Ramos (cell line): Measurements from ENCODE around the gene MAB21L4.

Experiments
- in situ Hi-C: fragments of 300-500 bp; cut with MboI; formaldehyde crosslinking; loops from one replicate; pipeline ENCODE4 v1.14.3; 2022; ENCODE audit warnings: low sequenced_read_pairs; ENCODE audit not compliant: unreplicated experiment

The MAB21L4 gene

DNA sequence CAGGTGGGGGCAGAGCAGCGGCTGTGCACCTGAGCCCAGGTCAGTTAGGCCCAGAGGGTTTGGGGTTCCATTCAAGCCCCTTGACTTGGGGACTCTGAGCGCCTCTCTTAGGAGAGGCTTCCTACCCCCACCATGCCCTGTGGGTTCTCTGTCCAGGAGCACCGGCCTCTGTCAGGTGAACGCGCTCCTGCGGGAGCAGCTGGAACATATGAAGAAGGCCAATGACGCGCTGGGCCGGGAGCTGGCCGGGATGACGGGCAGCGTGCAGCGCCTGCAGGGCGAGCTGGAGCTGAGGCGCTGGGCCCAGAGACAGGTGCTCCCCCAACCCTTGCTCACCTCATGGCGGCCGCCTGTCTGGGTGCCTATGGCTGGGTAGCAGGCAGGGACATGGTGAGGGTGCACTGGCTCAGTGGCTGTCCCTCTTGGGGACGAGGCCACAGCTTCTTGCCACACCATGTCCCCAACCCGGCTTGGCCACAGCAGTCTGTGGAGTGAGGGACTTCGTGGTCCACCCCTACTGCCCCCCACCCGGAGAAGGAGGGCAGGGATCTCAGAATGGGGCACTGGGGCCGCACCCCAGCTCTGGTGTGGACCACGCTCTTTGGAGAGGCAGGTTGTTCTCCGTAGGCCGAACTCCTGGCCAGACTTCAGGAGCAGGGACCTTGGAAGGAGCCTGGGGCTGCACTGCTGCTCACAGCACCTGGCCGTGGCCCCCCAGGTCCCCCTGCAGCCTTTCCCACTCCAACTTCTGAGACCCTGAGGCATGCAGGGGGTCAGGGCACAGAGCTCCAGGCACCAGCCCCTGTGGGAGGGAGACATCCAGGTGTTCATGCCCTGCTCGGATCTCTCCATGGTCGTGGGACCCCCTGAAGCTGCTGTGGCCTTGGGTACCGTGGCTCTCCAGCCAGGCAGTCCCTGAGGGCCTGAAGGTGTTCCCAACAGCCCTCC, 29.9 kb upstream of the MAB21L4 start:
- in situ Hi-C loops = no loop called here

DNA sequence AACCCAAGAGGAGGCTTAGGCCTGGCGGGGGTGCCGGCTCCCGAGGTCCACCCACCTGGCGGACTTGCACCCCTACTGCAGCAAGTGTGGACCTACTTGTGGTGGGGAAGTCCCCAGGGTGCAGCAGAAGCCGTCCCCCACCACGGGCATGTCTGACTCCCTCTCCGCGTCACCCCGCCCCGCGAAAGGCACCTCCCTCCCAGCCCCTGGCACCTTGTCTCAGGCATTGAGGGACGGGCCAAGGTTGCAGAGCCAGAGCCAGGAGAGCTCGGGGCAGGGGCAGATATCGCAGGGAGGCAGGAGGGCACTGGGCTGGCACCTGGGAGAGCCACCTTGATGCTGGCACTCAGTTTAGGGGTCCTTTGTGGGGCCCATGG, 29.2 kb upstream of the MAB21L4 start:
- in situ Hi-C loops = no loop called here

DNA sequence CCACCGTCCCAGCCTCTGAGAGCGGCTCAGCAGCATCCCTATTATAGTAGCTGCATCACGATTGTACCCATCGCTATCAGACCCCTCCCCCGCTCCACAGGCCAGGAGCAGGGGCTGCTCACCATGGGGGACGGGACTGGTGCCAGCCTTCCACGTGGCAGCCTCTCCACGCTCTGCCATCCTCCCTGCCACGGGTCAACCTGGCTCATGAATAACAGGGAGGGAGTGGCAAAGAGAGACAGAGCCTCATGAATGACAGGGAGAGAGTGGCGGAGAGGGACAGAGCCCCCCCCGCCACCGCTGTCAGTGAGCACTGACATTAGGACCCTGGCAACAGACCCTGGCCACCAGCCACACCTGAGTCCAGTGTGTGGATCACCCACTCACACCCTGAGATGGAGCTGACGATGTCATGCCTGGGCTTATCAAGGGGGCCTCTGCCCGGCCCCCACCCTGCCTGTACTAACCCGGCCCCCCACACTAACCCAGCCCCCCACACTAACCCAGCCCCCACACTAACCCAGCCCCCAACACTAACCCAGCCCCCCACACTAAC, 27.1 kb upstream of the MAB21L4 start:
- in situ Hi-C loops = no loop called here

DNA sequence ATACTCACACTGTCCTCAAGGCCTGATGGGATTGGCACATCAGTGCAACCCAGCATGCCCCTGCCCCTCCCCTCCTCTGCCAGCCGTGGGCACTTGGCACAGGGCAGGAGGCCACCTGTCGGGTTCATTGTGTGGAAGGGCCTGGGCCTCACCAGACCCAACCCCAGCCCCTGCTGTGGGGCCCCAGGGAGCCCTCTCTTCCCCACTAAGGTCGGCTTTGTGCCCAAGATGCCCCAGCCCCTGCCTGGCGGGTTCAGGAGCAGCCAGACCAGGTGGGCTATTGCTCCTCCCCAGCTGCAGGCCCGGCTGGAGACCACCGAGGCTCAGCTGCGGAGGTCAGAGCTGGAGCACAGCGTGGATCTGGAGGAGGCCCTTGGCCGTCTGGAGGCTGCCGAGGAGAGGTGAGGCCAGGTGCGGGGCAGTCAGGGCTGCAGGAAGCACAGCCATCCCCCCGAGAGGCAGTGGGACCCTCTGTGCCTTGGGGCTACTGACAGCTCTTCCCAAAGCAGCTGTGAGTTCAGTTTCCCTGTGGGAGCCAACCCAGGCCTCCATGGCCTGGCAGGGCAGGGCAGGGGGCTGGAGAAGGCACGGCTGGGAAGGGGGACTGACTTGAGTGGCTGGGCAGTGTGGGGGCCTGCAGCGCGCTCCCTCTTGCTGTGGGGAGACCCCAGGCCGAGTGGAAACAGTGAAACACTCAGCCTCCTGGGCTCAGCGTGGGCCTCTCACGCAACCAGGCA, 26.5 kb upstream of the MAB21L4 start:
- in situ Hi-C loops = no loop called here

DNA sequence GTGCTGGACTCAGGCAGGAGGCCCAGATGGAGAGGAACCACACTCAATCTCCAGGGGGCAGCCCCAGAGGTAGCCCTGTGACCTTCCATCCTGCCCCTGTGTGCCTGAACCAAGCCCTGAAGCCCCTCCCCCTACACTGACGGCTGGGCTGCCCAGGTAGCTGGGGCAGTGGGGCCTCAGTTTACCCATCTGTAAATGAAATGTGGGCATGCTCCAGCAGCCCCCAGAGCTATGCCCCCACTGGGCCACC, 26.0 kb upstream of the MAB21L4 start:
- in situ Hi-C loops = no loop called here

DNA sequence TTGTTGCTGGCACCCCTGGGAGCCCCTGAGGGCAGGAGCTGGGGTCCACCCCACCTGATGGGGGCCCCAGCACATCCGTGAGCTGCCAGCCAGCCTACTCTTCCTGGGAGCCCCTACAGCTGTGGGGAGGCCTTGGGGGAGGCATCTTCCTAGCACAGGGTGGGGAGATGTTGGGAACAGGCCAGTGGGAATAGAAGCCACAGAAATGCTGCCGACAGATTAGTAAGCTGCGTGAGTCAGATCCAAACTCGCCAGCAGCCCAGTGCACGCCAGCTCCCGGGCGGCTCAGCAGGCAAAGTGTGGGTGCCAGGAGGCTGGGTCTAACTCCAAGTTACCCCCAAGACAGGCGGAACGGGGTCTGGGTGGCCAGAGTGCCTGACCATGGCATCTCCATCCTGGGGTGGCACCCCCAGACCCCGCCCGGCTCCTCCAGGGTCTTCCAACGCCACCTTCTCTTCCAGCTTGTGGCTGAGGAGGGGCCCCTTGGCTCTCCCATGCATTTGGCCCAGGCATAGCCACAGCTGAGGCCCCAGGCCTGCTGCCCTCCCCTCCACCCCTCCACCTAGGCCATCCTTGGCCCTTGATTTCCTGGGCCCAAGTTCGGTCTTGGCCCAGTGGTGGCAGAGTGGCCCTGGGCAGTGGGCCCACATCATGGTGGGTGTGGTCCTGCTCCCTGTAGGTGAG, 25.5 kb upstream of the MAB21L4 start:
- in situ Hi-C loops = no loop called here

DNA sequence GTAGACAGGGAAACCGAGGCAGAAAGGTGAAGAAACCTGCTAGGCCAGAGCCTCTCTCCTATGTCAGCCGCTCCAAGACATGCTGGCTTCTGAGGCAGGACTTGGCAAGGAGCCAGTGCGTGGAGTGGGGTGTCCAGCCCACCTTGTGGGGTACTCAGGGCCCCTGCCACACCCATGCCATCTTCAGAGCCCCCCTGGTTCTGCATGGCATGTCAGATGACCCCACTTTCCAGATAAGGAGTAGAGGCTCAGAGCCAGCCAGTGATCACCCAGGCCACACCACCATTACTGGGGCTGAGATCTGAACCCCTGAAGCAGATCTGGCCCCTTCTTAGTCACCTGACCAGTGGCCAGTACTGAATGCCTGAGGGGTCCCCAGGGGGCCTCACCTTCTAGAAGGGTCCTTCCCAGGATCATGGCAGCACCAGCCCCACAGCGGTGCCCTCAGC, 24.9 kb upstream of the MAB21L4 start:
- in situ Hi-C loops = no loop called here

DNA sequence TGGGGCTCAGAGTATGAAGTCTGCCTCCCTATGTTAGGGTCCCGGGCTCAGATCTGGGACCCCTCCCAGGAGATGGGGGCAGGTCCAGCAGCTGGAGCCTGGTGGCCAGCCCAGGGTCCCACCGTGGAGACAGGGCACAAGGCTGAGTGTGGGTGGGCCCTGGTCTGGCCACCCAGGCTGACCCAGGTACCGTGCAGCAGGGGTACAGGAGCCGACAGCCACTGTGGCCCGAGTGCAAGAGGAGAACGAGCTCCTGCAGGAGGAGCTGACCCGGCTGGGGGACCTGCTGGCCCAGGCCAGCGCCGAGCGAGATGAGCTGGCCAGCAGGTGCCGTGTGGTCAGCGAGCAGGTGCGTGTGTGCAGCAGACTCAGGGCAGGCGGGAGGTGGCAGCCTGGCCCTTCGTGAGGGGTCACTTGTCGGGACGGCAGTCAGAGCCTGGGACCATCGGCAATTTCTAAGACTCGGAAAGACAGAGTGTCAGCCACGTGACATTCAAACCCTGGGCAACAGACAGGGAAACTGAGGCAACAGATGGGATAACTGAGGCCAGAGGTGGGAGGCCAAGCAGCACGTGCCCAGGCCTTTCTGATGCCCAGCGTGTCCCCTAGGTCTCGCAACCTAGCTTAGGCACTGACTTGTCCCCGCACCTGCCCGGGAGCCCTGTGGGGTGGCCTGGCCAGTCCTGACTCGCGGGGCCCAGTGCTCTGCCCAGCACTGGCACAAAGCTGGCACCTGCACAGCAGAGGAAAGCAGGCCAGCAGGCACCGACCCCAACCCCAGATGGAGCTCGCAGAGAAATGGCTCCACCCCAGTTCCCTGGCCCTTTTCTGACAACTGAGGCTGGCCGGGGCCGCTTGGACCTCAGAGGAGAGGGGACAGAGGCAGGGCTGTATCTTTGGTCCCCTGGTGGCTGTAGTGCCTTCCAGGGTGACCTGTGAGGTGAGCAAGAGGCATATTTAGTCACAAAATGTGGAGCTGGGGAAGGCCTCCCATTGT, 24.1 kb upstream of the MAB21L4 start:
- in situ Hi-C loops = no loop called here

DNA sequence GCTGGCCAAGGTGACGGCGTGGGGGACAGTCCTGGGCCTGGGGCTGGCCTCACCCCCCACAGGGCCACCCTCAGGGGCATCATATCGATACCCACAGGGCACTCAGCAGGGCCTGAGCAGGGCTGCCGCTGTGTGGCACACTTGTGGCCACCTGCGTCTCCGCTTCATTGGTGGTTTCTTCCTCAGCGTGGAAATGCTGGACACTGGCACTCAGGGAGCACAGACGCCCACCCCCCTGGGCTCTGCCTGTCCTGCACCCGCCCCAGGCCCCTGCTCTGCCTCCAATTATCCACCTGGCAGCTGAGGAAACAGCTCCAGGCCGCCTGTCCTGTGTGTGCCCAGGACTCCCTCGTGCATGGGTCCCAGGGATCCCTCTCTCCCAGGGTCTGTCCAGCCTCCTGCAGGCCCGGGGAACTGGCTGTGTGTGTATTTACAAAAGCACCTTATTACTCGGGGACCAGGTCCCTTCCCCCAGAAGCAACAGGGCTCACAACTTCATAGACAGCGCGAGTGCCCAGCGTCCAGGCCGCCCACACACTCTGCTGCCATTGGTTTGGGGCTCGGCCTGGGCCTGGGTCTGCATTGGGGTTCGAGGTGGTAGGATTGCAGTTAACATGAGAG, 23.3 kb upstream of the MAB21L4 start:
- in situ Hi-C loops = no loop called here

DNA sequence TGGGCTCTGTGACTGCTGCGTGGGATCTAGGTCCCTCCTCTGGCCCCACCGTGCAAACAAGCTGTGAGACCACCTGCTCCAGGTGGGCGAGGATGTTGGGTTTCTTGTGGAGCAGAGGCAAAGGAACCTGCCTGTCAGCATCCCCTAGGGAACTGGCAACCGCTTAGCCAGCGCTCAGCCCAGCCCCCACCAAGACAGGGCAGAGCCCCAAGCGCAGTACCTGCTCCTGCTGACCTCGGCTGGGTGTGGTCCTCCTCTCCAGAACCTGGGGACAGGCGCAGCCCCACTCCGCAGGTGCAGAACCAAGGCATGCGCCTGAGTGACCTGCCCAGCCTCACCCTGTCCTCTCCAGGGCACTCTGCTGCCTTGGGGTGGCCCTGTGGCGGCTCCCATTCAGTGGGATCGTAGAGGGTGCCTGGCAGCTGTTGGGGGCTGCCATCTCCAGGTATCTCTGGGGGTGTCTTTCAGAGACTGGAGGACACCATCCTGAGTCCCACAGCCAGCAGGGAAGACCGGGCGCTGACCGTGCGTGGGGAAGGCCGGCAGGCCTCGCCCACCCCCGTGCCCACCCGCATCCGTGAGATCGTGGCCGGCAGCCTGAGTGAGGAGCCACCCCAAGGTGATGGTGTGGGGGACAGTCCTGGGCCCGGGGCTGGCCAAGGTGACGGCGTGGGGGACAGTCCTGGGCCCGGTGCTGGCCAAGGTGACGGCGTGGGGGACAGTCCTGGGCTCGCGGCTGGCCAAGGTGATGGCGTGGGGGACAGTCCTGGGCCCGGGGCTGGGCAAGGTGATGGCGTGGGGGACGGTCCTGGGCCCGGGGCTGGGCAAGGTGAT, 22.5 kb upstream of the MAB21L4 start:
- in situ Hi-C loops = no loop called here

DNA sequence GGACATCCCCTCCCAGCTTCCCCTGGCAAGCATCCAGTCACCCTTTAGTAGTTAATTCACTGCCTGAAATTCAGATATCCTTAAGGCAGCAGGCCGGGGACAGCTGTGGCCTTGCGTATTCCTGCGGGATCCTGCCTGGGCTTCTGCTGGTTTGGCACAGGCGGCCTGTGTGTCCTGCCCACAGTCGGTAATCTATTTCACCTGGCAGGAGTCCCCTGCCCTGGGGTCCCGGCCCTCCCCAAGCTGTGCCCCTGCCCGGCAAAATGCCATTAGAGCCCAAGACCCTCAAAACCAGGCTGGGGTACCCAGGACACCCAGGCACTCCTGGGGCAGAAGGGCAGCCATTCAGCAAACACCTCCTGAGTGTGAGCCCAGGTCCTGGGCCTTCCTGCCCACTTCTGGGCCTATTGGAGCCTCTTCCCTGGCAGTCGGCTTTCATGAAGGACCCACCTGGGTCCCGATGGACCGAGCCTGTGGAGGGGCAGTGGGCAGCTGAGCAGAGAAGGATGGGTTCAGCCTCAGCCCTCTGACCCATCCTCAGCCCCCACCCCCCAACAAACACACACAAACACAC, 21.8 kb upstream of the MAB21L4 start:
- in situ Hi-C loops = no loop called here

DNA sequence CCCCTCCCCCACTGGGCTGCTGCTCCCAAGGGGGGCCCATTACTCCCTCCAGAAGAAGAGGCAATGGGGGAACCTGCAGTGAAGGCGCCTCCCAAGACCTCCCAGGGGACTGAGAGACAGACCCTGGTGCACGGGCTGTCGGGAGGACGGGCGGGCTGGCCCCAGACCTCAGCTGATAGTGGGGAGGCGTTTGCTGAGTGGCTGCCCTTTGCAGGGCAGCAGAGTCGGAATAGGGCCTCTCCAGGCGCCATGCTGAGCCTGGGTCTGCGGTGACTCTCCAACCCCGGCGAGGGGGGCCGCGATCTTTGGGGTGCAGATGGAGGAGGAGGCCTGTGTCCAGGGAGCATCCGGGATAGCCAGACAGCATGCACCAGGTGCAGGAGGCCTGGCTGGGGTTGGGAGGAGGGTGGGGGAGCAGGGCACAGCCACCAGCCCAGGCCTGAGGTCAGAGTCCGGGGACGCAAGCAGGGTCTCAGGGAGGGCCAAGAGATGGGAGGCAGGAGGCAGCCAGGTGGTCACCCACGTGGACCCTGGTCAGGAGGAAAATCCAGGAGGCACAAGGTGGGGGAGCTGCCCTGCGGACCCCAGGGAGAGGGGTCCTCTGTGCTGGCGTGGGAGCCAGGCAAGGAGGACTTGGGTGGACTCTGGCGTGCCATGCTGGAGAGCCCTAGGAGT, 21.2 kb upstream of the MAB21L4 start:
- in situ Hi-C loops = no loop called here

DNA sequence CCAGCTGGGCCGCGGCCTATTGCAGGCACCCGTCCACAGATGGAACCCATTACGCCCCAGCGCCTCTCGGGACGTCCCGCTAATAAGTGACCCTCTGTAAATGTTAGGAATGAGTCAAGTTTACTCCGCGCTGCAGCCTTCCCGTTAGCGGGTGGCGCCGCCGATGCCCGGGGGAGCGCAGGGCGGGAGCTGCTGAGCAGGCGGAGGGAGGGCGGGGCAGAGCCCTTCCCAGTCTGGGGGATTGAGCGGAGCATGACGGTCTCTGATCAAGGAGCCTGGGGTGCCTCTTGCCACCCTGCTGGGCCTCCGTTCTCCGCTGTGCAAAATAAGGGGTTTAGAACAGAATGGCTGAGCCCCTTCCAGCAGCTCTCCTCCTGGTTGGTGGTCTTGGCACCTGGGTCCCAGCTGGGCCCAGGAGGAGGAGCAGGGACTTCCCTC, 20.6 kb upstream of the MAB21L4 start:
- in situ Hi-C loops = no loop called here

DNA sequence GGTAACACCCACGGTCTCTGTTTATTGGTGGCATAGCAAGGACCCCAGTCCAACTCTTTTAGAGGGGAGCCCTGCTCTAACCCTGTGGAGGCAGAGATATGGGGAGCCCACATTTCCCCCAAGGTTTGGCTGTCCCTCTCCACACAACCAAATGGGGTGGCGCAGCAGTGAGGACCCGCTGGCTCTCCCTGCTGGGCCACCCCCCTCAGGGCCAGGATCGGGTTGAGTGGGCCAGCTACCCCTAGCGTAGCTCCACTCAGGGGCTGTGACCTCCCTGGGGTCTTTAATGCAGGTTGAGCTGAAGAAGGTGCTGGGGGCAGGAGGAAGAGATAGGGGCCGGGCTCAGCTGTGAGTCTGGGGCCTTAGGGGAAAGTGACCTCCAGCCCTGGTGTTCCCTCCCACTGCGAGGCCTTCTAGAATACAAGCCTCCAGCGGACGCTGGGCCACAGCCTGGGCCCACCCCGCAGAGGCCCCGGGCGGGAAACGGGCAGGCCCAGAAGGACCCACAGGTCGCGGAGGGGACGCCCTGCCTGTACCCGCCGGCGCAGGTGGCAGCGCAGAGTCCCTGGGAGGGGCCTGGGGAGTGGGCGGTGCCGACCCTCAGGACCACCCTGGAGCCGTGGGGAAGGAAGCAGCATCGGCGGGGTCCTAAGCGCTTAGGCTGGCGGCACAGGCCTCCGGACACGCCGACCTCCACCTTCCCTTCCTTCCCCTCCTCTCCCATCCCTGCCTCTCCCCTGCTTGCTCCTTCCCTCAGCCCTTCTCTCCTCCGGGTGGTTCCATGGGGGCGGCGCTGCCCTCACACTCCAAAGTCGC, 19.8 kb upstream of the MAB21L4 start:
- in situ Hi-C loops = no loop called here

DNA sequence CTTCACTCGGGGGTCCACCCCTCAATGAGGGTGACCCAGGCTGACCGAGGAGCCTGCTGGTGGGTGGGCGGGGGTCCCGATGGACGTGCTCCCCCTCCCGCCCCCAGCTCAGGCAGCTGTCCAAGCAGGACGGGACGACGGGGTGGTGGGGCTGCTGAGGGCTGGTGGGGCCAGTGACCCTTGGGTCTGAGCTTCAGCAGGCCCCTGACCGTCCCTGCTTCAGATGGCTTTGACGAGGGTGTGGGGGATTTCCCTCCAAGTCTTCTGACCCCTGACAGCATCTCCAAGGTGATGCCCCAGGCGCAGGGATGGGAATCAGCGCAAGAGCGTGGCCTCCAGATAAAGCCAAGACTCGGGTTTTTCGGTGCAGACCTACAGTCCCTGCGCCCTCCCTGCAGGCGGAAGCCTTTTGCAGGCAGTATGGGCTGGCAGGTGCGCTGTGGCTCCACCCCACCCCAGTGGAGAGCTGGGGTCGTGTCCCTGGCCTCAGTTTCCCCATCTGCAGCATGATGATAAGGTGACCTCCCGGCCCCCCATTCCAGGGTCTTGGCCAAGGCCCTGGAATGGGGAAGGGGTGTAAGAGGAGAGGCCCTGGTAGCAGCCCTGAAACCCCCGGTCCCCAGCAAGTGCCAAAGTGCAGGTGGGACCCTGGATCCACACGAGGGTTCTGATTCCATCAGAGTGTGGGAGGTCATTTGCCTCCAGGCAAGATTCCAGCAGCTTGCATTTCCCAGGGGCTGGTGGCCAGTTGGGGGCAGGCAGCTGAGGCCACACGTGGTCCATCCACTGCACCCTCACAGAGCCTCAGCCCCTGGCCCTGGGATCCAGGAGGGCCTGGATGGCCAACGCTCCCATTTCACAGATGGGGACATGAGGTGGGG, 18.9 kb upstream of the MAB21L4 start:
- in situ Hi-C loops = no loop called here
